GM18909 (cell line): ENCODE data around the gene GH1.
"Not testable (repeated sequence)": the region's sequence is repeated elsewhere in the genome, so short reads cannot be mapped to it uniquely, and the experiment has no call there.

Experiments
- ATAC-seq: cut with Tn5 transposase; IDR thresholded peaks from one replicate; pipeline ENCODE4 v1.9.1; 2021; ENCODE audit warnings: mild to moderate bottlenecking; ENCODE audit not compliant: unreplicated experiment, poor library complexity

The GH1 gene

DNA sequence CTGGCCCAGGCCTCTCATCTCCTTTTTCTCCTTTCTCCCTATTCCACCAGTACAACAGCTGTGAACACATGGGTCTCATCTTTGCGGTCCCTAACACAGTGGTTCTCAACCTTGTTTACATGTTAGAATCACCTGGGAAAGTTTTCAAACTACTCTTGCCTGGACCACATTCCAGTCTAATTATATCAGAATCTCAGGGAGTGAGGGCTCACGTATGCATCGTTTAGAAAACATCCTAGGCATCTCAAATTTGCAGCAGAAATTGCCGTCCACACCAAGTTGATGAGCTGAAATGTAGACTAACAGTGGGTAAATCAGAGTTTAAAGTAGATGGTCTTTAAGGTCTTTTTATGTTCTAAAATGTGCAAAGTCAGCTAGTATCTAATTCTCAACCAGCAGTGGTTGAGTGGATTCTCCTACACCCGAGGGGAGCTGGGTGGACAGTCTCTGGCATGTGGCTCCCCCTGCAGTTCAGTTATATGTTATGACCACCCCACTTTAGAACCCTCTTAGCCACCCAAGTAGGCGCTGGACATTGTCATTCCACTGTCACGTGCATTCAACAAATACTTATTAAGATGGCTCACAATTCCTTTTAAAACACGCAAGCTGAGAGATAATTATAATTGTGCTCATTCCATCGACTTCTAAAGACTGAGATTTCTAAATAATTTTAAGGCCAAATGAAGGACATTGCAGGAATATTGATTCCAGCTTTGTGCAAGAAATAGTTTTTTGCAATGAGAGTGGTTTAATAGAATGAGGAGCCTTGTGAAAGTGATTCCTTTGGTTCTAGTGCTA is 48.9 kb downstream of the GH1 start:
- ATAC-seq = not testable (repeated sequence)
